Muscle layer of colon (tissue), 2 donors: ENCODE results near the gene ASCC3.

ENCODE experiments used
- H3K27ac ChIP-seq: one replicate; pipeline ENCODE4 v1.7.0; 2013; ENCODE audit warnings: low read depth, mild to moderate bottlenecking, low read length, moderate library complexity
- H3K27me3 ChIP-seq, 2 donors: one replicate each; pipeline ENCODE4 v1.7.0; 2013; ENCODE audit warnings: low read length in 2 of 2, mild to moderate bottlenecking in 2 of 2; ENCODE audit not compliant: insufficient read depth in 2 of 2, control insufficient read depth in 1 of 2
- H3K36me3 ChIP-seq: one replicate; pipeline ENCODE4 v1.7.0; 2013; ENCODE audit warnings: mild to moderate bottlenecking, low read length; ENCODE audit not compliant: insufficient read depth
- H3K4me1 ChIP-seq: one replicate; pipeline ENCODE4 v1.7.0; 2013; ENCODE audit warnings: mild to moderate bottlenecking, low read length; ENCODE audit not compliant: insufficient read depth
- H3K4me3 ChIP-seq, 2 donors: one replicate each; pipeline ENCODE4 v1.7.0; 2013; ENCODE audit warnings: low read length in 2 of 2, low read depth in 1 of 2, mild to moderate bottlenecking in 1 of 2, moderate library complexity in 1 of 2
- H3K9ac ChIP-seq: one replicate; pipeline ENCODE4 v1.7.0; 2013; ENCODE audit warnings: low read length
- H3K9me3 ChIP-seq: one replicate; pipeline ENCODE4 v1.7.0; 2013; ENCODE audit warnings: mild to moderate bottlenecking, low read length
- donor health status: abdominal sarcoma.
- donor health status: Adenocarcinoma of cecum.

Gene ASCC3

GRCh38 chr6:100459592-100460184, 421.4 kb downstream of the ASCC3 start:
- peaks cover 14% of the 10 kb centered on the region for H3K9me3 ChIP-seq
- H3K9ac ChIP-seq, result no peak overlapping the region
- H3K36me3 ChIP-seq, result no peaks in the 10 kb centered on the region
- no peak overlapping the region for H3K27ac ChIP-seq
- peaks cover 8% of the 10 kb centered on the region for H3K4me1 ChIP-seq
- peaks cover 95 to 100% of the 10 kb centered on the region in 2 donors for H3K27me3 ChIP-seq
- no peak overlapping the region for H3K4me3 ChIP-seq

- Histone ChIP-seq H3K4me3 (no peak overlapping the region), H3K4me1 (peaks cover 5% of the 10 kb centered on the region), H3K27ac (no peak overlapping the region), H3K9ac (no peak overlapping the region), H3K9me3 (peaks cover 14% of the 10 kb centered on the region), H3K36me3 (no peaks in the 10 kb centered on the region), H3K27me3 (peaks cover 98 to 100% of the 10 kb centered on the region in 2 donors)
Measured at GRCh38 chr6:100458841-100459591, 422.1 kb downstream of the ASCC3 start.
